ENCODE data around the gene PREPL. TPM values are rescaled to one million over a fixed set of nuclear protein-coding genes. Genes with fewer than 3 reads are reported as not detected.

The PREPL gene
- total and polyA plus RNA-seq, 9 donors, result 19.5 to 85.5 (median 58.6) TPM

DNA sequence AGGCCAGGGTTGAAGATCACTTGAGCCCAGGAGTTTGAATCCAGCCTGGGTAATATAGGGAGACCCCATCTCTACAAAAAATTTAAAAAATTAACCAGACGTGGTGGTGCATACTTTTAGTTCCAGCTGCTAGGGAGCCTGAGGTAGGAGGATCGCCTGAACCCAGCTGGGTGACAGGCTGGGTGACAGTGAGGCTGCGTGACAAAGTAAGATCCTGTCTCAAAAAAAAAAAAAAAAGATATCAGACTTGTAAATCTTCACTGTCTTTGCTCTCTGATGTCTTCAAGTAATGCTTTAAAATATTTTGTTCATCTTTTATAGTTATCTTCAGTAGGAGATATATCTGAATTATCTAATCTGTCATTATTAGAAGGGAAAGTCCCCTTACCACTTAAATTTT is 11.0 kb upstream of the PREPL start:
- no peaks in the 10 kb centered on the region for H3K27me3 ChIP-seq
- H3K4me1 ChIP-seq (ENCODE audit: insufficient read depth), result no peaks in the 10 kb centered on the region
- intact Hi-C loops (cut with DNase I), result no loop called here
- DNase-seq, result no peak
- H3K9me3 ChIP-seq, result no peaks in the 10 kb centered on the region
- TF ChIP-seq POLR2A (IDR thresholded peaks at IDR 0.05), result no peak
- H3K4me3 ChIP-seq, result no peak overlapping the region
- H3K27ac ChIP-seq, result no peak overlapping the region
- 90 to 95% (median 93%) methylated on average over 3 of the region's 3 CpGs for WGBS, 3 donors
- no peaks in the 10 kb centered on the region for H3K36me3 ChIP-seq

- Histone ChIP-seq H3K36me3 (no peaks in the 10 kb centered on the region), H3K4me1 (ENCODE audit: insufficient read depth) (no peaks in the 10 kb centered on the region), H3K9me3 (no peaks in the 10 kb centered on the region), H3K4me3 (no peak overlapping the region), H3K27ac (no peak overlapping the region), H3K27me3 (no peaks in the 10 kb centered on the region)
- intact Hi-C loops (cut with DNase I), result no loop called here
- TF ChIP-seq POLR2A (IDR thresholded peaks at IDR 0.05) (no peak), EP300 (IDR thresholded peaks at IDR 0.05) (no peak), CTCF (IDR thresholded peaks at IDR 0.05) (no peak)
- no peak for DNase-seq
These were observed 10.2 kb upstream of the PREPL start for GRCh38 chr2:44371445-44371844.

DNA sequence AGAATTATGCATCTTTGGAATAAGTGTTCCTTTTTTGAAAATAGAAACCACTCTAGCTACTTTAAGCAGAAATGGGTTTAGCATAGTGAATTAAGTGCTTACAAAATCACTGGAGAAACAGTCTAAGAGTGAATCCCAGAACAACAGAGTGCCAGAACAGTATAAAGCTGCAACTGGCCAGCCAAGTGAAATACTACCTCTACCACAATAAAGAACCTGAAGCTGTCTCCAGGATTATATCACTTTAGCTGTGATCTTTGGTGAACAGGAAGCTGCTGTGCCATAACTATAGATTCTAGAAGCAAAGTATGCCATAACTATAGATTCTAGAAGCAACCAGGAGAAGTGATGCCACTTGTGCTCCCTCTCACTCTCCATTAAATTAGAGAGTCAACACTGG is 8.1 kb upstream of the PREPL start:
- Histone ChIP-seq H3K27me3 (no peaks in the 10 kb centered on the region), H3K4me3 (no peak overlapping the region), H3K4me1 (ENCODE audit: insufficient read depth) (no peaks in the 10 kb centered on the region), H3K9me3 (no peaks in the 10 kb centered on the region), H3K36me3 (no peaks in the 10 kb centered on the region), H3K27ac (no peak overlapping the region)
- intact Hi-C loops (cut with DNase I), result no loop called here
- no peak for DNase-seq
- TF ChIP-seq CTCF (IDR thresholded peaks at IDR 0.05) (no peak), EP300 (IDR thresholded peaks at IDR 0.05) (no peak), POLR2A (IDR thresholded peaks at IDR 0.05) (no peak)

GRCh38 chr2:44367591-44367990 is 6.3 kb upstream of the PREPL start:
- TF ChIP-seq EP300 (IDR thresholded peaks at IDR 0.05), result no peak
- TF ChIP-seq POLR2A (IDR thresholded peaks at IDR 0.05), result no peak
- no peak for TF ChIP-seq CTCF (IDR thresholded peaks at IDR 0.05)
- H3K4me3 ChIP-seq, result no peak overlapping the region
- H3K4me1 ChIP-seq (ENCODE audit: insufficient read depth), result no peaks in the 10 kb centered on the region
- no peaks in the 10 kb centered on the region for H3K9me3 ChIP-seq
- H3K36me3 ChIP-seq, result no peaks in the 10 kb centered on the region
- no peak overlapping the region for H3K27ac ChIP-seq
- 88 to 96% (median 94%) methylated on average over 1 of the region's 1 CpG for WGBS, 3 donors
- no peaks in the 10 kb centered on the region for H3K27me3 ChIP-seq
- no peak for DNase-seq
- intact Hi-C loops (cut with DNase I), result no loop called here

DNA sequence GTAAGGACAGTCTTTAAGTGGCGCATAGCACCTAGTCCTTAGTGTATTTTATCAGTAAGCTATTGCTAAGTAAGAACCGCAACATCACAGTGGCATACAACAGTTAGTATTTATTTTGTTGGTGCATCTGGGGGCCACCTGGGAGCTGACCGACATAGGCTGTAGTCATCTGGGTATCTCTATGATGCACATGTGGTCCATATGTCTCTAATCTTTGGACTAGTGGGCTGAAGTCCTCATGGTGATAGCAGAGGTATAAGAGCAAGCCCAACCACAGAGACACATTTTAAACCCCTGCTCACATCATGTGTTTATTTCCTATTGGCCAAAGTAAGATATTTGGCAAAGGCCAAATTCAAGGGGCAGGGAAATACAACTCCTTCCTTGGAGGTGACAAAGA is 3.3 kb upstream of the PREPL start:
- Histone ChIP-seq H3K27ac (no peak overlapping the region), H3K9me3 (no peaks in the 10 kb centered on the region), H3K36me3 (no peaks in the 10 kb centered on the region), H3K4me3 (no peak overlapping the region), H3K4me1 (ENCODE audit: insufficient read depth) (peaks cover under 1% of the 10 kb centered on the region), H3K27me3 (no peaks in the 10 kb centered on the region)
- no peak for TF ChIP-seq CTCF (IDR thresholded peaks at IDR 0.05)
- TF ChIP-seq POLR2A (IDR thresholded peaks at IDR 0.05), result no peak
- TF ChIP-seq EP300 (IDR thresholded peaks at IDR 0.05), result no peak
- WGBS, 3 donors, result 88 to 95% (median 91%) methylated on average over 3 of the region's 3 CpGs
- intact Hi-C loops (cut with DNase I), result no loop called here
- no peak for DNase-seq
